RWPE1 (cell line): Measurements from ENCODE around the gene ACVR1C.

Source experiments
- CTCF ChIA-PET: fragments of 350-600 bp; sonication (Branson Sonifier 250); formaldehyde crosslinking; extraction: SDS; loops from one replicate; lab custom pipeline; 2021; lab: Yijun Ruan, JAX
- POLR2A ChIA-PET: fragments of 400-600 bp; formaldehyde crosslinking; extraction: SDS; loops from one replicate; lab custom pipeline; 2020; ENCODE audit warnings: antibody characterized with exemption; ENCODE audit not compliant: low non-redundant PET; lab: Yijun Ruan, JAX
- DNase-seq: peaks from one replicate; pipeline ENCODE4 v3.0.0; 2012; ENCODE audit warnings: low spot score
- H3K27ac ChIP-seq: fragments of 450-650 bp; 2 replicates; pipeline ENCODE4 v1.5.1; 2017
- CTCF ChIP-seq: fragments of 450-650 bp; conservative IDR thresholded peaks from 2 replicates; pipeline ENCODE4 v1.5.1; 2017; ENCODE audit warnings: low read depth, mild to moderate bottlenecking

ACVR1C gene

DNA sequence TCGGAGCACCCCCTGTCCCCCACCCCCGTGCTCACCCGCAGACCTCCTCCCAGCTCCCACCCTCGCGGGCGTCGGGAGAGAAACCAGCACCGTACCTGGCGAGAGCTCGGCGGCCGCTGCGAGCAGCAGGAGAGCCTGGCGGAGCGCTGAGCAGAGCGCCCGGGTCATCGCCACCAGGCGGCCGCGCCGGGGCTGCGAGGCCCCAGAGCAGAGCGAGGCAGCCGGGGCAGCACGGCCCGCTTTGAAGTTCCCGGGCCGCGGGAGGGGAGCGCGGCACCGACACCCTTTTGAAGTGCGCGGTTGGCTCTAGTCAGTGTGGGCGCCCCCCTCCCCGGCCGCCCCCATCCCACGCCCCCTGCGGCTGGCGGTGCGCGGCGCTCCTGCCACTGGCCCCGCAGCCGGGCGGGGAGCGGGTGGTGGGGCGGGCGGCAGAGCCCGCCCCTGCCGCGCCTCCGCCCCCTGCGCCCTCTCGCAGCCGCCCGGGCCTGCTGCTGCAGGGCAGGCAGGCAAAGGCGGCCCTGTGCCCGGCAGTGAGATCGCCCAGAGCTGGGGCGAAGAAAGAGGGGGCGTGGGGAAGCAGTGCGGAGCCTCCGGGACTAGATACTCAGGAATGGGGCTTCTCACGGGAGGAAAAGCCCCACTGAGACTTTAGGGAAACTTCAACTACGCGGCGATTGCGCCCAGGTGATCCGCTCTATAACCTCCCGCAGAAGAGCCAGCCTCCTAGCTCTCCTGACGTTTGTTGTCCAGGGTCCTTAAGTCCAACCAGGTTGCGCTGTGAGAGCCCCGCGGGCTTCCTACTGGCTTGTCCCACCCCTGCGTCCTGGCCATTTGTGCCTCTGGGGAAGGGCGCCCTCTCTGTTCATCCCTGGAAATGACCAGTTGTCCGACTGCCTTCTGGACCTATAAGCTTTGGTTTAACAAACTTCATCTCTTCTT, at the start of gene ACVR1C:
TSS of gene ACVR1C (minus strand) at position 388 of the 939 bp plus-strand sequence. CDS start at position 168, 220 bp downstream.
- peak; percentile 56 for DNase-seq
- CTCF ChIA-PET: interaction anchor here (0.5 to 1.2 kb wide), 13 partner anchors 8 to 567 kb away, joined by 3 to 5 read pairs (median 3); no protein-coding TSS in a partner anchor
- no peak within 1 kb of the TSS for H3K27ac ChIP-seq
- POLR2A ChIA-PET: no interaction called here
- peak; percentile 22 for TF ChIP-seq CTCF

DNA sequence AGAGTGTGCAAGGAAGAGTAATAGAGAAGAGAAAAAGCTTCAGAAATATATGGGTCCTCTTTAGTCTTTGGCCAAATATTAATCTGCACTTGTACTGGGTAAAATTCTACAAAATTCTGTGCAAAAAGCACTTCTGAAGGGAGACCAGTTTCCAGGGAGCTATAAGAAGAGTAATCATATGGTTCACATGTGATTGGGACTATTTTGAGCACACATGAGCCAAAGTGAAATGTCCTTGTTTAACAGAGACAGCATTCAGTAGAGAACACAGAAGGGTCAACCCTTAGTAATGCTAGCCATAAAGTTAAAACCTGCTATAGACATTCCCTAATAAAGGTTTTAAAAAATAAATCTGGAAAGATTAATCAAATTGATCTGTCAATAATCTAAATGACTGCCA, 49.3 kb upstream of the ACVR1C start:
- POLR2A ChIA-PET: no interaction called here
- no peak for TF ChIP-seq CTCF
- CTCF ChIA-PET: interaction anchor here (0.5 kb wide), 1 partner anchor 9 kb away, joined by 3 read pairs; no protein-coding TSS in a partner anchor
- no peak for DNase-seq
- H3K27ac ChIP-seq: no peak overlapping the region

GRCh38 chr2:157672129-157672528, 43.5 kb upstream of the ACVR1C start:
- H3K27ac ChIP-seq: no peak overlapping the region
- no peak for TF ChIP-seq CTCF
- no peak for DNase-seq
- CTCF ChIA-PET: no interaction called here
- POLR2A ChIA-PET: no interaction called here

- no peak for TF ChIP-seq CTCF
- ChIA-PET CTCF (no interaction called here), POLR2A (no interaction called here)
- no peak for DNase-seq
- H3K27ac ChIP-seq: no peak overlapping the region
Measured at GRCh38 chr2:157662401-157662800, 33.7 kb upstream of the ACVR1C start.

DNA sequence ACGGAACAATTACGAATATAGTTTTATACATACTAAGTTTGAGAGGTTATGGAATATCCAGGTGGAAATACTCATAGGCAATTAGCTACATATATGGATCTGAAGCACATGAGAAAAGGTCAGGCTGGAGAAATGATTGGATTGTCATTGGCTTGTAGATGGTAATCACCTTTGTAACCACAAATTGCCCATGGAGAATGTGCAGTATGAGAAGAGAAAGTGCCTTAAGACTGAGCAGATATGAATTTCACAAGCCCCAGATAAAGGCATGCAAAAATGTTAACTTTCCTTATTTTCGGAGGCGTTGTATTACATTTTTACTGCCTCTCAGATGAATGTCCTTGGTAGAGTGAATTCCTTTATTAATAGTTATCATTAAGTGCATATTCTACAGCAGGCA, 33.1 kb upstream of the ACVR1C start:
- no peak for TF ChIP-seq CTCF
- POLR2A ChIA-PET: no interaction called here
- no peak overlapping the region for H3K27ac ChIP-seq
- DNase-seq: no peak
- CTCF ChIA-PET: no interaction called here

DNA sequence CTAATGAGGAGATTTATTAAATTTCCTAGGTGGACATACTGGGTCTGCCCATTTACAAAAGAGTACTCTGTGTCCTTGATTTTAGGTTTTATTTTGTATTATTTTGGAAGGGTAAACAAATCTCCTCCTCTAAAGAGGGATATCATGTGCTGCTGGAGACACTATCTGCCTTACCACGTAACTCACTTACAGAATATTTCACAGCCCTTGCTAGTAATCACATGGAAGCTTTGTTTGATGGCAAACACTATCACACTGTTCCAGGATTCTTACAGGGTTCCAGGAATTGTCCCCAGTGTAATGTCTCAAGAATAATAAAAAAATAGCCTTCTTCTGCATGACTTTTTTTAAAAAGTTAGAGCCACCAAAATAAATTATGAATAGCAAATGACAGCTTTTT, 29.2 kb upstream of the ACVR1C start:
- no peak for TF ChIP-seq CTCF
- ChIA-PET POLR2A (no interaction called here), CTCF (interaction anchor here (0.7 kb wide), 1 partner anchor 1081 kb away, joined by 3 read pairs; no protein-coding TSS in a partner anchor)
- DNase-seq: no peak
- H3K27ac ChIP-seq: no peak overlapping the region
